NCI-H69 (cell line): Measurements from ENCODE around the gene COX19.
"Not testable (repeated sequence)": the region's sequence is repeated elsewhere in the genome, so short reads cannot be mapped to it uniquely, and the experiment has no call there.

Experiments
- DNase-seq: peaks from one replicate; lab custom pipeline; 2025; lab: John Stamatoyannopoulos, UW

The COX19 gene

GRCh38 chr7:924541-925231 lies 50.7 kb downstream of the COX19 start:
- DNase-seq: no peak

- DNase-seq: not testable (repeated sequence)
Observed at GRCh38 chr7:924042-924441, 51.3 kb downstream of the COX19 start.

GRCh38 chr7:923108-924041 lies 52.0 kb downstream of the COX19 start:
- DNase-seq: peak; percentile 71

- DNase-seq: no peak
Observed at GRCh38 chr7:922334-923107, 52.8 kb downstream of the COX19 start.

- DNase-seq: no peak
Observed at GRCh38 chr7:921581-922333, 53.6 kb downstream of the COX19 start.

GRCh38 chr7:921071-921461 lies 54.3 kb downstream of the COX19 start:
- DNase-seq: no peak

GRCh38 chr7:920351-921070 lies 54.8 kb downstream of the COX19 start:
- peak; percentile 43 for DNase-seq

GRCh38 chr7:919924-920341 lies 55.4 kb downstream of the COX19 start:
- DNase-seq: no peak

- DNase-seq: no peak
Observed at GRCh38 chr7:919114-919442, 56.3 kb downstream of the COX19 start.

- DNase-seq: no peak
Observed at GRCh38 chr7:918441-919113, 56.8 kb downstream of the COX19 start.

GRCh38 chr7:918118-918425 lies 57.3 kb downstream of the COX19 start:
- DNase-seq: no peak

GRCh38 chr7:917255-918117 lies 57.9 kb downstream of the COX19 start:
- no peak for DNase-seq

GRCh38 chr7:916291-916941 lies 58.9 kb downstream of the COX19 start:
- peak; percentile 65 for DNase-seq
